ENCODE measurements around the gene CACNA2D3.

CACNA2D3 gene

GRCh38 chr3:54843352-54843751 is 721.0 kb downstream of the CACNA2D3 start:
- no peak for DNase-seq (ENCODE audit: low read depth, low spot score)
- in situ Hi-C loops (cut with HindIII; ENCODE audit: low sequenced_read_pairs): no loop called here
- TF ChIP-seq, protein P1, sequence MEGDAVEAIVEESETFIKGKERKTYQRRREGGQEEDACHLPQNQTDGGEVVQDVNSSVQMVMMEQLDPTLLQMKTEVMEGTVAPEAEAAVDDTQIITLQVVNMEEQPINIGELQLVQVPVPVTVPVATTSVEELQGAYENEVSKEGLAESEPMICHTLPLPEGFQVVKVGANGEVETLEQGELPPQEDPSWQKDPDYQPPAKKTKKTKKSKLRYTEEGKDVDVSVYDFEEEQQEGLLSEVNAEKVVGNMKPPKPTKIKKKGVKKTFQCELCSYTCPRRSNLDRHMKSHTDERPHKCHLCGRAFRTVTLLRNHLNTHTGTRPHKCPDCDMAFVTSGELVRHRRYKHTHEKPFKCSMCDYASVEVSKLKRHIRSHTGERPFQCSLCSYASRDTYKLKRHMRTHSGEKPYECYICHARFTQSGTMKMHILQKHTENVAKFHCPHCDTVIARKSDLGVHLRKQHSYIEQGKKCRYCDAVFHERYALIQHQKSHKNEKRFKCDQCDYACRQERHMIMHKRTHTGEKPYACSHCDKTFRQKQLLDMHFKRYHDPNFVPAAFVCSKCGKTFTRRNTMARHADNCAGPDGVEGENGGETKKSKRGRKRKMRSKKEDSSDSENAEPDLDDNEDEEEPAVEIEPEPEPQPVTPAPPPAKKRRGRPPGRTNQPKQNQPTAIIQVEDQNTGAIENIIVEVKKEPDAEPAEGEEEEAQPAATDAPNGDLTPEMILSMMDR (IDR thresholded peaks at IDR 0.05; ENCODE audit: low read depth, low read length): no peak
- no peak overlapping the region for H3K4me3 ChIP-seq (ENCODE audit: low read depth, low read length)

DNA sequence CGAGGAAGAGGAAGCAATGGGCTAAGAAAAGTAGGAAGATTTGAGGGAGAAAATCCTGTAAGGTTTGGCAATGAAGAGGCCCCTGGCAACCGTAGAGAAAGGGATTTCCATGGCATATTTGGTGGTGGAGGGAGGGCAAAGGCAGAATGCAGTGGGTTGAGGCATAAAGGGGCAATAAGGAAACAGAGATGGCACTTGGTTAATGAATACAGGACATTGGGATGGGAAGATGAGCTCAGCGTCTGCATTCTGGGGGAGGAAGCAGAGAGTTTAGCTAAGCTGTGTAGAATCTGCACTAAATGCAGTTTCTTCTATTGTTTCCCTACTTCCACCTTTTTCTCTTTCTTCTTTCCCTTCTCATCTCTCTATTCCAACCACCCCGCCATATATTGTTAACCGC is 721.9 kb downstream of the CACNA2D3 start:
- no peak overlapping the region for H3K4me3 ChIP-seq (ENCODE audit: low read depth, low read length)
- DNase-seq (ENCODE audit: low read depth, low spot score): no peak
- TF ChIP-seq, protein P1 (IDR thresholded peaks at IDR 0.05; ENCODE audit: low read depth, low read length): no peak
- in situ Hi-C loops (cut with HindIII; ENCODE audit: low sequenced_read_pairs): no loop called here

GRCh38 chr3:54845011-54845410 is 722.7 kb downstream of the CACNA2D3 start:
- TF ChIP-seq, protein P1 (IDR thresholded peaks at IDR 0.05; ENCODE audit: low read depth, low read length): no peak
- in situ Hi-C loops (cut with HindIII; ENCODE audit: low sequenced_read_pairs): no loop called here
- H3K4me3 ChIP-seq (ENCODE audit: low read depth, low read length): no peak overlapping the region
- DNase-seq (ENCODE audit: low read depth, low spot score): no peak

DNA sequence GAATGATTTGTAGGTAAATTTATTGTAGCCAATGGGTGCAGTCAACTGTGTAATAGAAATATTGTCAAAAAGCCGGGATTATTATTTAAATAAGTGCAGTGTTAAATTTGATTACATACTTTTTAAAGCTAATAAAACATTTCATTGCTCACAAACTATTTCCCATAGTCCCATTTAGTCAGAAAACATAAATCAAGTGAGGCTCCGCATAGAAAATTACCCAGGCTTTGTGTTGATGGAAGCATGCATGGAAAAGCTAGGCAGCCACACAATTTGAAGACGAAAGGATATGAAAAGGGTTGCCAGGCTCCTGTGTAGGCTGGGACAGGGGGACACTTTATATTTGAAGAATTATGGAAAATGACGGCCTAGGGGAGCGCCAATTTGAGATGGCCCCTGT is 723.2 kb downstream of the CACNA2D3 start:
- no peak overlapping the region for H3K4me3 ChIP-seq (ENCODE audit: low read depth, low read length)
- DNase-seq (ENCODE audit: low read depth, low spot score): no peak
- in situ Hi-C loops (cut with HindIII; ENCODE audit: low sequenced_read_pairs): no loop called here
- TF ChIP-seq, protein P1 (IDR thresholded peaks at IDR 0.05; ENCODE audit: low read depth, low read length): no peak

- no peak for DNase-seq (ENCODE audit: low read depth, low spot score)
- in situ Hi-C loops (cut with HindIII; ENCODE audit: low sequenced_read_pairs): no loop called here
- no peak overlapping the region for H3K4me3 ChIP-seq (ENCODE audit: low read depth, low read length)
- TF ChIP-seq, protein P1 (IDR thresholded peaks at IDR 0.05; ENCODE audit: low read depth, low read length): no peak
Observed at GRCh38 chr3:54846119-54846518, 723.8 kb downstream of the CACNA2D3 start.

GRCh38 chr3:54847361-54847760 is 725.0 kb downstream of the CACNA2D3 start:
- DNase-seq (ENCODE audit: low read depth, low spot score): no peak
- in situ Hi-C loops (cut with HindIII; ENCODE audit: low sequenced_read_pairs): no loop called here
- H3K4me3 ChIP-seq (ENCODE audit: low read depth, low read length): no peak overlapping the region
- TF ChIP-seq, protein P1 (IDR thresholded peaks at IDR 0.05; ENCODE audit: low read depth, low read length): no peak

DNA sequence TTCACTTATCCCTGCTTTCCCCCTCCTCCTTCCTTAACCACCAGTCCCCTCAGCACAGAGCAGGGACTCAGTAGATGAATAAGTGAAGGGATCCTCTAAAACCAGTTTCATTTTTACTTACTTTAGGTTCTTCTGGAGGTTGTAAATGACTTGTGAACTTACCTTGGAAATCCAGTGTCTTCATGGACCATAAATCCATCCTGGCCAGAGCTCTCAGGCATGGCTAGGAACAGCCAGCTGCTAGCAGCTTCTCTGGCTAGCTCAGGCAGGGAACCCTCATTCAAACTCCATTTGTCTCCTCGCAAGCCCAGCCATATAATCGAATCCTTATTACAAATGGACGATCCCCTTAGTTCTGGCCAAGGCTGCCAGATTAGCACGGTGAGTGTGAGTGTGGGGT is 727.0 kb downstream of the CACNA2D3 start:
- no peak overlapping the region for H3K4me3 ChIP-seq (ENCODE audit: low read depth, low read length)
- TF ChIP-seq, protein P1 (IDR thresholded peaks at IDR 0.05; ENCODE audit: low read depth, low read length): no peak
- DNase-seq (ENCODE audit: low read depth, low spot score): no peak
- in situ Hi-C loops (cut with HindIII; ENCODE audit: low sequenced_read_pairs): no loop called here
